ENCODE results near the gene NUTM1.
"Not testable (repeated sequence)": the region's sequence is repeated elsewhere in the genome, so short reads cannot be mapped to it uniquely, and the experiment has no call there.

Gene NUTM1

GRCh38 chr15:34336231-34336990, 6.7 kb upstream of the NUTM1 start:
- no peak for DNase-seq (ENCODE audit: low read depth)

DNA sequence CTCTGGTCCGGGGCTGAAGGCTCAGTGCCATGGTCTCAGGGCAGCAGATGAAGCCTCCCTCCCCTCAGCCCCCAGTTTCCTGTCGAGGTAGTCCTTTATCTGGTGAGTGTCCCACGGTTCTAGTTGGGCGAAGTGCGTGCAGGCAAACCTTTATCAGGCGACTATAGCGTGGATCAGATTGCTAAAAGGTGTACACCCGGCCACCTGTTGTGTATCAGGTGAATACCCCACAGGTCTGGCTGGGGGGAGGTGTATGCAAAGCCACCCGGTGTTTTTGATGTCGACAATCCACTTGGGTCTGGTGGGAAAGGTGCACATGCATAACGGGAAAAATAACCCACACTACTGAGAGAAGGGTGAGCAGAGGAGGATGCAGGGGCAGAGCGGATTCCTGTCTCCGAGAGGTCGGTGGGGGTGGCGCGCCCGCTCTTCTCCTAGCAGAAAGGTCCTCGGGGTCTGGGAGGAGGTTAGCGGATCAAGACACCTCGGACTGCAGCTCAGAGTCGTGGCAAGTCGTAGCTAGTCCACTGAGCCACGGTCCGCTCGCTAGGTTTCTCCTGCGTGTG, 6.0 kb upstream of the NUTM1 start:
- DNase-seq (ENCODE audit: low read depth): no peak

DNA sequence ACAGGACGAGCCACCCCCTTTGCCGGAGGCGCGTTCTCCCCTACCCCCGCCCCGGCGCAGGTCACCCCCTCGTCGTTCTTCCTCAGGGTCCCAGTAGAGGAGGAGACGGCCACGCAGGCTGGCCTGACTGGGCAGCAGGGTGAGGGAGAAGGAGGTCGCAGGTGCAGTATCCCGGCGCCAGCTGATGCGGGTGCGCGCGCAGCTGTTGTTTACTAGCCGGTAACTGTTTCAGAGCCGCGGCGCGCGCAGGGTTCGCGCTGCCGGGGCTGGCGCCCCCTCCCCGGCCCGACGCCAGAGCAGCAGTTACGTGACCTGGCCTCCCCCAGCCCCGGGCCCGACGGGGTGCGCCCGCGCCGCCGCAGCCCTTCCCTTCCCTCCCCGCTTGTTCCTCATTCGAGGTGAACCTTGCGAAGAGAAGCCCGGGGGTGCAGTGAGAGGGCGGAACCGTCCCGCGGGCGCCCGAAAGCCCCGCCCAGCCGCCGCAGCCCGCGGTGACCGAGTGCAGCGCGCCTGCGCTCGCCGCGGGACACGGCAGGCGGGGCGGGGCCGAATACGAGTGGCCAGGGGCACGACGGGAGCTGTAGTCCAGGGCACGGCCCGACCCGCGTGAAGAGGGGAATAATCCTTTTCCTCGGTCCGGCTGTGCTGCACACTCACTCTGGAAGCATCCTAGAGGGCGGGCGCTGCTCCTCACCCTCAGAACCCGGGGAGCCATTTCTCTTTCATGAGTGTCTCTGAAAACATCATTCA, 5.4 kb upstream of the NUTM1 start, which contains the start of gene SLC12A6:
SLC12A6 (minus strand) TSS at position 225 of the 750 bp plus-strand sequence. CDS start 1,101 bp downstream, outside the sequence.
- peak; percentile 78 for DNase-seq (ENCODE audit: low read depth)

GRCh38 chr15:34338347-34338746, 4.8 kb upstream of the NUTM1 start:
- no peak for DNase-seq (ENCODE audit: low read depth)

- DNase-seq (ENCODE audit: low read depth): no peak
Observed at GRCh38 chr15:34339946-34340345, 3.2 kb upstream of the NUTM1 start.

- no peak for DNase-seq (ENCODE audit: low read depth)
Observed at GRCh38 chr15:34341381-34342212, 1.5 kb upstream of the NUTM1 start.

DNA sequence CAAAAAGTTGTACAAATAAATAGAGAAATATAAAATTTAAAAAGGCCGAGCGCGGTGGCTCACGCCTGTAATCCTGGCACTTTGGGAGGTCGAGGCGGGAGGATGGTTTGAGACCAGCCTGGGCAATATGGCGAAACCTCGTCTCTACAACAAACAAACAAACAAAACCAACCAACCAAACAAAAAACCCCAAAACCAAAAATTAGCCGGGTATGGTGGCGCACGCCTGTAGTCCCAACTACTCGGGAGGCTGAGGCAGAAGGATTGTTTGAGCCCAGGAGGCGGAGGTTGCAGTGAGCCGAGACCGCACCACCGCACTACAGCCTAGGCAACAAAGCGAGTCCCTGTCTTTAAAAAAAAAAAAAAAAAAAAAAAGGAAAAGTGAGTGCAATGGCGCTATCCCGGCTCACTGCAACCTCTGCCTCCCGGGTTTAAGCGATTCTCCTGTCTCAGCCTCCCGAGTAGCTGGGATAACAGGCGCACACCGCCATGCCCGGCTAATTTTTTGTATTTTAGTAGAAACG, 840 bp upstream of the NUTM1 start:
- DNase-seq (ENCODE audit: low read depth): not testable (repeated sequence)

- no peak for DNase-seq (ENCODE audit: low read depth)
Observed at GRCh38 chr15:34347951-34348638, 5.0 kb downstream of the NUTM1 start.

- DNase-seq (ENCODE audit: low read depth): no peak
Observed at GRCh38 chr15:34348735-34349300, 5.7 kb downstream of the NUTM1 start.

- DNase-seq (ENCODE audit: low read depth): no peak
Observed at GRCh38 chr15:34349769-34350168, 6.7 kb downstream of the NUTM1 start.

DNA sequence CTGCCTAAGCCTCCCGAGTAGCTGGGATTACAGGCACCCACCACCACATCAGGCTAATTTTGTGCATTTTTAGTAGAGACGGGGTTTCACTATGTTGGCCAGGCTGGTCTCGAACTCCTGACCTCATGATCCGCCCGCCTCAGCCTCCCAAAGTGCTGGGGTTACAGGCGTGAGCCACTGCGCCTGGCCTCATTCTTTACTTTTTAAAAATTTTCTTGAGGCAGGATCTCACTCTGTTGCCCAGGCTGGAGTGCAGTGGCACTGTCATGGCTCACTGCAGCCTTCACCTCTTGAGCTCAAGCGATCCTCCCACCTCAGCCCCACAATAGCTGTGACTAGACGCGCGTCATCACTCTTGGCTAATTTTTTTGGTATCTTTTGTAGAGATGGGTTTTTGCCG, 9.9 kb downstream of the NUTM1 start:
- not testable (repeated sequence) for DNase-seq (ENCODE audit: low read depth)

DNA sequence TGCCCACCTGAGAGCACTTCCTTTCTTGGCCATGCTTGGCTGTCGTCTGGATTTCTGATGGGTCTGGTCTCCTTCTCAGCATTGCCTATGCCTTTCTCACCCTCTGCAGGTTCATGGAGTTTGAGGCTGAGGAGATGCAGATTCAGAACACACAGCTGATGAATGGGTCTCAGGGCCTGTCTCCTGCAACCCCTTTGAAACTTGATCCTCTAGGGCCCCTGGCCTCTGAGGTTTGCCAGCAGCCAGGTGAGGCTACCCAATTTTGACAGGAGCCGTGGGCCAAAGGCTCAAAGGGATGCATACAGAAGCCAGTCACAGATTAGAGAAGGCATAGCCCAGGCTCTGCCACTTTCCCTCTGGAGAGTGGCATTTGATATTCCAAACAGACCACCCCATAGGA, 10.5 kb downstream of the NUTM1 start:
- DNase-seq (ENCODE audit: low read depth): no peak

DNA sequence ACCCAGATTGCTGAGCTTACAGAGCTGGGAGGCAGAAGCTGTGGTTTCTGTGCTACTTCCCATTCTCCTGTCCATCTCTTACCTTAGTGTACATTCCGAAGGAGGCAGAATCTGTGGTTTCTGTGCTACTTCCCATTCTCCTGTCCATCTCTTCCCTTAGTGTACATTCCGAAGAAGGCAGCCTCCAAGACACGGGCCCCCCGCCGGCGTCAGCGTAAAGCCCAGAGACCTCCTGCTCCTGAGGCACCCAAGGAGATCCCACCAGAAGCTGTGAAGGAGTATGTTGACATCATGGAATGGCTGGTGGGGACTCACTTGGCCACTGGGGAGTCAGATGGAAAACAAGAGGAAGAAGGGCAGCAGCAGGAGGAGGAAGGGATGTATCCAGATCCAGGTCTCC, 11.2 kb downstream of the NUTM1 start:
- no peak for DNase-seq (ENCODE audit: low read depth)

DNA sequence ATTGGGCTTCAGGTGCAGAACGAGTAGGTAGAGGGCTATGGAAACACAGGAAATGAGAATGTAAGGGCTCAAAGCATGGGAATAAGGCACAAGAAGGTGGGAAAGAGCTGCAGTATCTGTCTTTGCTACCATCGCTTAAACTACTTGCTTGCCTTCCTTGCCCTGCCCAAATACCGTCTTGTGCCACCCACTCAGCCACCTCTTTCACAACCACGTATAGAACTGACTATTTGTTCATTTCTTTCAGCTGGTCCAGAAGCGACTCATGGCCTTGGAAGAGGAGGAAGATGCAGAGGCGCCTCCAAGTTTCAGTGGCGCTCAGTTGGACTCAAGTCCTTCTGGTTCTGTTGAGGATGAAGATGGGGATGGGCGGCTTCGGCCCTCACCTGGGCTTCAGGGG, 12.1 kb downstream of the NUTM1 start:
- DNase-seq (ENCODE audit: low read depth): no peak

DNA sequence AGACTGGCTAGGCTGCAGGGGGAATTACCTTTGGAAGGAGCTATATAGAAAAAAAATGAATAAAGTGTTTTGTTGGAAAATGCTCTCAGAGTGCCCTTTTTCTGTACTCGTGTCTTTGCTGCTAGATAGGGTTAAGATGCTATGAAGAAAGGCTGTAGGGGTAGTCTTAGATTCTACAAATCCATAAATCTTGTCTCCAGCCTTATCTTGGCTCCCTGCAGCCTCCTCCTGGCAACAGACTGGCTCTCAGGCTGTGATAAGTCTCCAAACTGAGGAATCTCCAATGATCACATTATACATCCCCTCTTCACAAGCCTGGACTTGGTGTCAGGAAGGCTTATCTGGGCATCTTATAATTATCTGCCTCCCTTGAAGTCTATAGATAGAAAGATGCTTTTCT, 14.5 kb downstream of the NUTM1 start:
- DNase-seq (ENCODE audit: low read depth): no peak

DNA sequence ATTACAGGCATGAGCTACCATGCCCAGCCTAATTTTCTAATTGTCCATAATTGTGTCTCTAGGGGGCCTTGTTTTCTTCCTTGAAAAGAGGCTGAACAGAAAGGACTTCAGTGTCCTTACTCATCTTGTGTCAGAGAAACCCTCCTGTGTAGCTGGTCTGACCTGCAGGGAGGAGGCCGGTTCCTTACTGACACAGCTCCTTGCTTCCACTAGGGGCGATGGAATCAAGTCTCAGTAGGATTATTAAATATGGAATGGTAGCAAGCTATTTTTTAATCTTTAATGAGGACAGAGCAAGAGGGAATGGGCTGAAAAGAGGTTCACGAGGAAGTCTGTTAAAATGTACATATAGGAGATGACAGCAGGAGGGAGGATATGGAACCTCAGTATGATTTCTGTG, 15.3 kb downstream of the NUTM1 start:
- no peak for DNase-seq (ENCODE audit: low read depth)

DNA sequence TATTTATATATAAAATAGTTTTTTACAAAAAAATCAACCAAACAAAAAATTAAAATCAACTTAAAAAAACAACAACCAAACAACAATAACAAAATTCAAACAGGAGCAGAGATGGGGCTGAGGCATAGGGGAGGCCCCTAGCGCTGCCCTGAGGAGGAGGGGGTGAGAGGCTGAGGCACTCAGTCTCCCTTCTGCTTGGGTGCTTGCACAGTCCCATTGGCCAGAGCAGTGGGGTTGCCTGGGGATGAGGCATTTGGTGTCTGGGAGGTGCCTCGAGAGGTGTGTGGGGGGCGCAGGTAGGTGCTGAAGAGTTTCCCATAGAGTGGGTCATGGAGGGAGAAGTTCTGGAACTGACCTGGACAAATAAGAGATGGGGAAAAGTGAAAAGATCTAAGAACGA, 15.8 kb downstream of the NUTM1 start:
- DNase-seq (ENCODE audit: low read depth): no peak

GRCh38 chr15:34359416-34359815, 16.3 kb downstream of the NUTM1 start:
- no peak for DNase-seq (ENCODE audit: low read depth)

GRCh38 chr15:34360298-34360697, 17.2 kb downstream of the NUTM1 start:
- no peak for DNase-seq (ENCODE audit: low read depth)

- DNase-seq (ENCODE audit: low read depth): no peak
Observed at GRCh38 chr15:34361278-34361677, 18.2 kb downstream of the NUTM1 start.

Measured in HS-5 (cell line).